Large intestine (tissue), 3 donors: ENCODE measurements around the gene ZNF101. TPM values are rescaled to one million over a fixed set of nuclear protein-coding genes. Genes with fewer than 3 reads are reported as not detected.

ENCODE experiments used
- DNase-seq, 2 donors: peaks; one replicate each; pipeline versions ENCODE4 v3.0.0 to v3.0.0-alpha.2; 2013
- H3K27ac ChIP-seq: one replicate; pipeline ENCODE4 v1.5.1; 2013; ENCODE audit warnings: low read length
- H3K27me3 ChIP-seq: 2 replicates; pipeline ENCODE4 v1.6.1; 2013; ENCODE audit warnings: low read length; ENCODE audit not compliant: control insufficient read depth, insufficient read depth
- H3K36me3 ChIP-seq: 2 replicates; pipeline ENCODE4 v1.6.1; 2013; ENCODE audit warnings: low read length; ENCODE audit not compliant: control insufficient read depth, insufficient read depth
- H3K4me1 ChIP-seq: one replicate; pipeline ENCODE4 v1.6.1; 2013; ENCODE audit warnings: low read length; ENCODE audit not compliant: control insufficient read depth, insufficient read depth
- H3K4me3 ChIP-seq: one replicate; pipeline ENCODE4 v1.5.1; 2013; ENCODE audit warnings: low read length
- H3K9me3 ChIP-seq: one replicate; pipeline ENCODE4 v1.6.1; 2013; ENCODE audit warnings: mild to moderate bottlenecking, low read depth, low read length, moderate library complexity; ENCODE audit not compliant: control insufficient read depth
- whole genome bisulfite sequencing: methylation state at CpG from one replicate; pipeline ENCODE4 v1.1.5; 2013; ENCODE audit warnings: low lambda C conversion rate; ENCODE audit not compliant: insufficient coverage; 5-methylcytosine and 5-hydroxymethylcytosine counted together
- polyA plus RNA-seq: library from polyadenylated mRNA; unstranded; fragments of 120-200 nt; gene quantifications from one replicate; pipeline ENCODE4 v1.2.1, GENCODE V29; 2013

The ZNF101 gene
- polyA plus RNA-seq, 1 donor: 9.1 TPM

GRCh38 chr19:19630062-19630414 is 38.6 kb upstream of the ZNF101 start:
- Histone ChIP-seq H3K36me3 (peaks cover 7% of the 10 kb centered on the region), H3K4me3 (no peak overlapping the region), H3K27me3 (no peaks in the 10 kb centered on the region), H3K27ac (no peak overlapping the region), H3K4me1 (no peaks in the 10 kb centered on the region), H3K9me3 (peaks cover 5% of the 10 kb centered on the region)
- DNase-seq: no peak
- WGBS: no CpG with 5 or more reads among the region's 11 CpGs

DNA sequence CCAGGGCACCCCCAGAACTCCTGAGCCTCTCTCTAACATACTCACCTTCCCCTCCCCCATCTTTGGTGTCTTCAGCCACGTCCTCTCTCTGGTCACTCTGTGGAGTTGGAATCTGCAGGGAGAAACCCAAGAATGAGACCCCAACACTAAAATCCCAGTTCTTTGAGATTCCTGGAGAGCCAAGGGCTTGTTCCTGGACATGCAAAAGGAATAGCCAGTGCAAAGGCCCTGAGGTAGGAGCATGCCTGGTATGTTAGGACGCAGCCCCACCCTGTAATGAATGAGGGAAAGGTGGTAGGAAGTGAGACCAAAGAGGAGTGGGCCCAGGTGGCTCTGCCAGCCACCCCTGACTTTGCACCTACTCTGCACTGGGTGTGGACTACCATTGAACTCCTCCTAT is 38.2 kb upstream of the ZNF101 start:
- no peak for DNase-seq
- Histone ChIP-seq H3K27ac (no peak overlapping the region), H3K4me1 (no peaks in the 10 kb centered on the region), H3K27me3 (no peaks in the 10 kb centered on the region), H3K9me3 (peaks cover 5% of the 10 kb centered on the region), H3K4me3 (no peak overlapping the region), H3K36me3 (peaks cover 11% of the 10 kb centered on the region)
- WGBS: no CpG with 5 or more reads among the region's 2 CpGs

- Histone ChIP-seq H3K27me3 (no peaks in the 10 kb centered on the region), H3K4me3 (no peak overlapping the region), H3K4me1 (no peaks in the 10 kb centered on the region), H3K9me3 (peaks cover 5% of the 10 kb centered on the region), H3K27ac (no peak overlapping the region), H3K36me3 (peaks cover 14% of the 10 kb centered on the region)
- no peak for DNase-seq
- no CpG with 5 or more reads among the region's 7 CpGs for WGBS
These were observed 37.3 kb upstream of the ZNF101 start for GRCh38 chr19:19631346-19631745.

GRCh38 chr19:19632661-19633060 is 36.0 kb upstream of the ZNF101 start:
- Histone ChIP-seq H3K4me3 (no peak overlapping the region), H3K36me3 (peaks cover 14% of the 10 kb centered on the region), H3K9me3 (no peaks in the 10 kb centered on the region), H3K4me1 (no peaks in the 10 kb centered on the region), H3K27me3 (no peaks in the 10 kb centered on the region), H3K27ac (no peak overlapping the region)
- WGBS: no CpG with 5 or more reads among the region's 5 CpGs
- no peak for DNase-seq

- Histone ChIP-seq H3K27me3 (no peaks in the 10 kb centered on the region), H3K27ac (no peak overlapping the region), H3K4me1 (no peaks in the 10 kb centered on the region), H3K4me3 (no peak overlapping the region), H3K36me3 (peaks cover 14% of the 10 kb centered on the region), H3K9me3 (no peaks in the 10 kb centered on the region)
- no CpG with 5 or more reads among the region's 22 CpGs for WGBS
- no peak for DNase-seq
These were observed 34.7 kb upstream of the ZNF101 start for GRCh38 chr19:19633711-19634515.

DNA sequence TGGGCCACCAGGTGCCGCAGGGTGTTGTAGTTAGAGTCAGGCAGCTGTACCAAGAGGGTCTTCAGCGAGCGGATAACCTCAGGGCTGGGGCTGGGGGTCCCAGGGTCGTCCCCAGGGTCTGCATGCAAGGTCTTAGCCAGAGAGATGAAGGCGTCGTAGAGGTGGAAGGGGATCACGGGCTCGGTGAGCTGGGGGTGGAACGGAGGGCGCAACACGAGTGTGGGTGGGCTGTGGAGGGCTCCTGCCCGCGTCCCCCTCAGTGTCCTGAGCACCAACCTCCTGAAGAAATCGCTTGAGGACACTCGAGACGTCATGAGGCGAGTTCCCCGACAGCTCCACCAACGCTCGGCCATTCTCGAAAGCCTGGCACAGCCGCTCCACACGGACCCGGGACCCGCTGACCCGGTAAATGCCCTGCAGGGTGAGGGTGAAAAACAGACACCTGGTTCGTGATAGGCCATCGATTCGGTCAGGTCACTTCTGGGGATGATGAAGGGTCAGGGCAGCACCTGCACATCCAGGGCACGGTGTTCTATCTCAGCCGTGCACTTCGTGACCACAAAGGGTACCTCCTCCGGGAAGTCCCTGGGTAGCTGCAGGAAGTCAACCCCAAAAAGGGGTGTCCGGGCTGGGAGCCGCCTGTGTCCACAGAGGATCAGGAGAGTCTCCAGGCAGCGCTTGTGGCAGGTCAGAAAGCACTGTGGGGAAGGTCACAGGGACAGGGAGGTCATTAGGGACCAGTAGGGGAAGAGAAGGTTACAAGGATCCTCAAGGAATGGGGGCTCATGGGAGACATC is 33.9 kb upstream of the ZNF101 start:
- Histone ChIP-seq H3K36me3 (peaks cover 14% of the 10 kb centered on the region), H3K27me3 (no peaks in the 10 kb centered on the region), H3K9me3 (no peaks in the 10 kb centered on the region), H3K27ac (no peak overlapping the region), H3K4me1 (no peaks in the 10 kb centered on the region), H3K4me3 (no peak overlapping the region)
- no CpG with 5 or more reads among the region's 36 CpGs for WGBS
- no peak for DNase-seq

DNA sequence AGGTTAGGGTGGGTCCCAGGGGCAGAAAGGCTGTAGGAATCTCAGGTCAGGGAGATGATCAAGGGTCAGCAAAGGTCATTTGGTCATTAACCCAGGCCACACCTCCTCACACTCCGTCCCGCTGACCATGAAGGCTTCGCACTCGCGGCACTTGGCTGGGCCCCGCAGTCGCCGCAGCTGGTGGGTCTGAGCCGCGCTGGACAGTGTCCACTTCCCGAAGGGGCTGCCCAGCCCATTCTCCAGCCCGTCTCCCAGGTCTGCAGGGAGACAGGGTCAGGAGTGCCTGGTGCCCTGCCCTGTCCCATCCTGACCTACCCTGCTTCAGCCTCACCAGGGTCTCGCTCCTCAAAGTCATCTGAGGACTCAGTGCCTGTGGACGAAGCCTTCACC is 33.3 kb upstream of the ZNF101 start:
- H3K27ac ChIP-seq: no peak overlapping the region
- DNase-seq: no peak
- H3K36me3 ChIP-seq: peaks cover 14% of the 10 kb centered on the region
- no peaks in the 10 kb centered on the region for H3K9me3 ChIP-seq
- no peaks in the 10 kb centered on the region for H3K4me1 ChIP-seq
- H3K4me3 ChIP-seq: no peak overlapping the region
- H3K27me3 ChIP-seq: no peaks in the 10 kb centered on the region
- no CpG with 5 or more reads among the region's 14 CpGs for WGBS

DNA sequence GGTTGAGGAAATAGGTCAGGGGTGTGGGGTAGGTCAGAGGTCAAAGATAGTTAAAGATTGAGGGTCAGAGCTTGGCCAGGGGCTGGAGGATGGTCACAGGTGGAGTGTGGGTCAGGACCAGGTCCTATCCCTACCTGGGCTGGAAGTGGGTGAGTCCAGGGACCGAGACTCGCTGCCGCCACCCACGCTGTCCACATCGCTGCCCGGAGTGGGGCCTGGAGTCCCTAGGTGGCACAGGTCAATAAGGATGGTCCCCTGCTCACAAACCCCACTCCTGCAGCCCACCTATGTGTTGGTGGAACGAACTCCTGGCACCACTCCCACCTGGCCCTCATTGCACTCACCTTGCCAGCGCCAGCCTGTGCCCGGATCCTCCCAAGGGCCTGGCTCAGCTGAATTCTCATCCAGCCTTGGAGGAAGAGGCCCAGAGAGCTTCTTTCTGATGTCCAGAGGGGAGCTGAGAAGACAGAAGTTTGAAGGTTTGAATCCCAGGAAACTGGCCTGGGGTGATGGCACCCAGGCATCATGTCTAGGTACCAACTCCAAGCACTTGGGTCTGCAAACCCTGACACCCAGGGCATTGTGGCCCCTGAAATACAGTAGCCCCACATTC is 32.0 kb upstream of the ZNF101 start:
- H3K27ac ChIP-seq: no peak overlapping the region
- H3K36me3 ChIP-seq: peaks cover 14% of the 10 kb centered on the region
- no peaks in the 10 kb centered on the region for H3K9me3 ChIP-seq
- H3K4me3 ChIP-seq: no peak overlapping the region
- DNase-seq: no peak
- H3K4me1 ChIP-seq: no peaks in the 10 kb centered on the region
- no peaks in the 10 kb centered on the region for H3K27me3 ChIP-seq
- WGBS: no CpG with 5 or more reads among the region's 9 CpGs

DNA sequence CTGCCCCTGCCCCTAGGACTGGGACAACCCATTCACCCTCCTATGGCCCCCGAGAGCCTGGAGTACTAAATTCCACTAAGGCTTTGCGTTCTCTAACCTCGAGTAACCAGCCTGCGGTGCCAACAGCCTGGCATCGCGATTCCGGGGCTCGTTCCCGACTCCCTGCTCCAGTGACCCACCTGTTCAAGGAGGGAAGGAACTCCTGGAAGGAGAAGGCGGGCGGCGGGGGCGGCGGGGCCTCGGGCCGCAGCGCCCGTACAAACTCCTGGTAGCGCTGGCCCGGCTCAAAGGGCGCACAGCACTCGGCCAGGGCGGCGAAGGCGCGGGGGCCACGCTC is 31.5 kb upstream of the ZNF101 start:
- Histone ChIP-seq H3K9me3 (no peaks in the 10 kb centered on the region), H3K27ac (no peak overlapping the region), H3K4me3 (no peak overlapping the region), H3K4me1 (no peaks in the 10 kb centered on the region), H3K27me3 (no peaks in the 10 kb centered on the region), H3K36me3 (peaks cover 14% of the 10 kb centered on the region)
- WGBS: no CpG with 5 or more reads among the region's 27 CpGs
- no peak for DNase-seq

DNA sequence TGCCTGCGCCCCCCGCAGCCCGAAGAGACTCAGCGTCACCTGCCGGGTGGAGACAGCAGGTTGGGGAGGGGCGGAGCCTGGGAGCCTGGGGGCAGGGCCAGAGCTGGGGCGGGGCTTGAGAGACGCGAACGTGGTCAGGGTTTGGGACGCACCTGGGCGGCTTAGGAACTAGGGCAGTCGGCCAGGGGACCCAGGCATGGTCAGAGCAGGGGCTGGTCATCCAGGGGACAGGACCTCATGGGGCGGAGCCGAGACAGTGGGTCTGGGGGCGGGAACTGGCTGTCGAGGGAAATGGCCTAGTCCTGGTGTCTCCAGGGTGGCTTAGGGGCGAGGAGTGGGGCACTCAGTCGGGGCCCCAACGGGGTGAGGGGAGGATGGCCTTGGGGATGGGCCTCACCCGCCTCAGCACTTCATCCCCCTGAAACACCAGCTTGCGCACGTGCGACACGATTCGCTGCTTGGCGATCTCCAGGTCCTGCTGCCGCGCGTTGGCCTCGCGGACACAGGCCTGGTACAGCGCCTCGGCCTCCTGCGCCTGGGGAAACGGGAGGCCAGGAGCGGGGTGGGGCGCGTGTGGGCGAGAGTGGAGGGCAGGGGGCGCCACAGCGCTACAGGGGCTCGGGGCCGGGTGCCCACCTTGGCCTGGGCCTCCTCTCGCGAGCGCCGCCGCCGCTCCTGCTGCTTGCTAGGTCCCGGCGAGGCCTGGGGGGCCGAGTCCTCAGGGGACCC is 31.0 kb upstream of the ZNF101 start:
- Histone ChIP-seq H3K27ac (no peak overlapping the region), H3K4me3 (no peak overlapping the region), H3K27me3 (no peaks in the 10 kb centered on the region), H3K9me3 (no peaks in the 10 kb centered on the region), H3K4me1 (no peaks in the 10 kb centered on the region), H3K36me3 (peaks cover 14% of the 10 kb centered on the region)
- whole genome bisulfite sequencing: no CpG with 5 or more reads among the region's 53 CpGs
- peak in 1 of 2 donors; percentile 46 for DNase-seq
